GM12891 (cell line): Measurements from ENCODE around the gene SCARB1.

Source experiments
- POLR2A ChIP-seq: IDR thresholded peaks from 2 replicates; pipeline ENCODE4 v1.6.1; 2011; ENCODE audit warnings: low read depth, low read length, control low read depth
- POLR2AphosphoS5 ChIP-seq: IDR thresholded peaks from 2 replicates; pipeline ENCODE4 v1.6.1; 2011; ENCODE audit warnings: low read depth, low read length, control low read depth
- SPI1 ChIP-seq: IDR thresholded peaks from 2 replicates; pipeline ENCODE4 v1.6.1; 2011; ENCODE audit warnings: low read depth, low read length, control low read depth
- TAF1 ChIP-seq: IDR thresholded peaks from 2 replicates; pipeline ENCODE4 v1.6.1; 2011; ENCODE audit warnings: low read depth, low read length, control low read depth

- TF ChIP-seq POLR2A (no peak), POLR2AphosphoS5 (no peak), TAF1 (no peak), SPI1 (no peak)
These were observed 86.0 kb downstream of the SCARB1 start for GRCh38 chr12:124777399-124778372.
